Renal cortex interstitium (tissue), 3 donors: ENCODE results near the gene TGM1. TPM values are rescaled to one million over a fixed set of nuclear protein-coding genes. Genes with fewer than 3 reads are reported as not detected.

Experiments
- polyA plus RNA-seq, 3 donors: library from polyadenylated mRNA; unstranded; fragments of 120-200 nt; gene quantifications; one replicate each; pipeline ENCODE4 v1.2.1, GENCODE V29; 2013; ENCODE audit not compliant: insufficient read length in 3 of 3

The TGM1 gene
- polyA plus RNA-seq, 3 donors, result 1.6 to 2.1 (median 2.0) TPM

Other genes with a start within 250 kb of the TGM1 start
- 1 to 10 TPM; 1.5 to 3.7 (median 2.7) TPM for gene CARMIL3, start 211.2 kb downstream of the TGM1 start, polyA plus RNA-seq
- gene CPNE6, start 191.6 kb downstream of the TGM1 start, polyA plus RNA-seq, result not detected
- 10 to 100 TPM; 28.9 to 37.3 (median 34.4) TPM for gene PCK2, start 168.9 kb downstream of the TGM1 start, polyA plus RNA-seq
- 10 to 100 TPM; 72.3 to 85.0 (median 80.7) TPM for gene DCAF11, start 148.4 kb downstream of the TGM1 start, polyA plus RNA-seq
- 1 to 10 TPM; 1.5 to 2.7 (median 2.4) TPM for gene NRL, start 148.2 kb downstream of the TGM1 start, polyA plus RNA-seq
- gene FITM1, start 132.5 kb downstream of the TGM1 start, polyA plus RNA-seq, result 1 to 10 TPM in 1 of 3 donors, under 1 TPM in 2; 0.56 to 1.6 (median 0.79) TPM
- gene PSME1, start 127.0 kb downstream of the TGM1 start, polyA plus RNA-seq, result 100 to 1,000 TPM; 198 to 220 (median 199) TPM
- gene EMC9, start 121.6 kb downstream of the TGM1 start, polyA plus RNA-seq, result 10 to 100 TPM; 18.4 to 21.1 (median 20.2) TPM
- 100 to 1,000 TPM; 150 to 170 (median 152) TPM for gene PSME2, start 116.6 kb downstream of the TGM1 start, polyA plus RNA-seq
- 10 to 100 TPM; 45.5 to 59.5 (median 50.4) TPM for gene RNF31, start 115.7 kb downstream of the TGM1 start, polyA plus RNA-seq
- 10 to 100 TPM; 56.3 to 66.1 (median 58.3) TPM for gene IRF9, start 101.9 kb downstream of the TGM1 start, polyA plus RNA-seq
- gene REC8, start 91.1 kb downstream of the TGM1 start, polyA plus RNA-seq, result 10 to 100 TPM; 64.2 to 76.7 (median 67.2) TPM
- 10 to 100 TPM; 32.8 to 42.1 (median 40.5) TPM for gene IPO4, start 74.4 kb downstream of the TGM1 start, polyA plus RNA-seq
- 10 to 100 TPM; 36.6 to 50.8 (median 47.1) TPM for gene TM9SF1, start 67.7 kb downstream of the TGM1 start, polyA plus RNA-seq
- 10 to 100 TPM in 1 of 3 donors, 1 to 10 TPM in 2; 4.8 to 11.6 (median 6.8) TPM for gene TSSK4, start 57.5 kb downstream of the TGM1 start, polyA plus RNA-seq
- 10 to 100 TPM; 56.1 to 58.4 (median 56.9) TPM for gene CHMP4A, start 49.7 kb downstream of the TGM1 start, polyA plus RNA-seq
- 10 to 100 TPM; 10.2 to 17.3 (median 13.5) TPM for gene MDP1, start 47.1 kb downstream of the TGM1 start, polyA plus RNA-seq
- gene NEDD8, start 30.8 kb downstream of the TGM1 start, polyA plus RNA-seq, result 100 to 1,000 TPM; 198 to 251 (median 250) TPM
- gene GMPR2, start 30.2 kb downstream of the TGM1 start, polyA plus RNA-seq, result 100 to 1,000 TPM; 107 to 128 (median 115) TPM
- 10 to 100 TPM; 52.8 to 65.8 (median 61.6) TPM for gene TINF2, start 20.6 kb downstream of the TGM1 start, polyA plus RNA-seq
- gene RABGGTA, start 8.4 kb upstream of the TGM1 start, polyA plus RNA-seq, result 10 to 100 TPM; 20.0 to 25.3 (median 23.5) TPM
- 10 to 100 TPM; 31.4 to 61.9 (median 37.9) TPM for gene DHRS1, start 36.6 kb upstream of the TGM1 start, polyA plus RNA-seq
- 10 to 100 TPM; 25.8 to 28.5 (median 26.7) TPM for gene NOP9, start 36.7 kb upstream of the TGM1 start, polyA plus RNA-seq
- 10 to 100 TPM; 24.6 to 28.8 (median 26.5) TPM for gene CIDEB, start 44.8 kb upstream of the TGM1 start, polyA plus RNA-seq
- 1 to 10 TPM; 3.4 to 4.3 (median 3.7) TPM for gene LTB4R2, start 47.0 kb upstream of the TGM1 start, polyA plus RNA-seq
- 1 to 10 TPM; 4.1 to 6.8 (median 5.6) TPM for gene LTB4R, start 48.3 kb upstream of the TGM1 start, polyA plus RNA-seq
- gene ADCY4, start 71.9 kb upstream of the TGM1 start, polyA plus RNA-seq, result 10 to 100 TPM; 15.7 to 25.1 (median 21.6) TPM
- 1 to 10 TPM; 2.5 to 4.5 (median 3.1) TPM for gene RIPK3, start 76.8 kb upstream of the TGM1 start, polyA plus RNA-seq
- gene NFATC4, start 105.0 kb upstream of the TGM1 start, polyA plus RNA-seq, result 10 to 100 TPM; 58.4 to 95.5 (median 74.1) TPM
- 10 to 100 TPM; 47.5 to 60.0 (median 47.8) TPM for gene NYNRIN, start 135.8 kb upstream of the TGM1 start, polyA plus RNA-seq
- 1 to 10 TPM; 2.9 to 3.5 (median 3.0) TPM for gene CBLN3, start 166.5 kb upstream of the TGM1 start, polyA plus RNA-seq
- 10 to 100 TPM; 44.8 to 51.6 (median 48.4) TPM for gene KHNYN, start 166.8 kb upstream of the TGM1 start, polyA plus RNA-seq
- 10 to 100 TPM; 51.4 to 76.8 (median 69.5) TPM for gene SDR39U1, start 179.6 kb upstream of the TGM1 start, polyA plus RNA-seq
- under 1 TPM; 0.19 to 0.53 (median 0.32) TPM for gene CMA1, start 245.1 kb upstream of the TGM1 start, polyA plus RNA-seq